ENCODE results near the gene PACRG. TPM values are rescaled to one million over a fixed set of nuclear protein-coding genes. Genes with fewer than 3 reads are reported as not detected.

PACRG gene
- polyA plus RNA-seq, 1 donor (not counting 4 experiments of a cell fraction or from before 2014, with no cell fraction given), result 0.31 TPM

DNA sequence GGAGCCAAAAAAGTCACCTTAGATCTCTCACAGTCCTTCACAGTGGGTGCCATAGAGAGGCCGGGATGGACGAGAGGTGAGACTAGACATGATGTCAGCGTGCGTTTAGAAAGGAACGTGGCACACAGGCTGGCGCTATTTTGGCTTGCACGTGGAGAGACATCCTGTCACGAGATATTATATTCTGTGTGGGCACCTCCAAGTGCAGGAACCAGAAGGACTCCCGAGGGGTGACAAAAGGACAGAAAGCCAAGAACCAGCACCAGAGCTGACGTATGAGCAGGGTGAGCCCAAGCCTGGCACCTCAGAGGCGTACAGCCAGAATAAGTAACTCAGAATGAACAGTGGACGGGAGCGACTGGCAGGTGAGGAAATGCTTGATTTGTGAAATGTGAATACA is 636.9 kb downstream of the PACRG start:
- no peak overlapping the region for H2AFZ ChIP-seq (ENCODE audit: control insufficient read depth, low read length)
- H3K36me3 ChIP-seq (ENCODE audit: control insufficient read depth in 2 of 2, extremely low read depth in 1 of 2, insufficient read depth in 2 of 2, low read length in 2 of 2), result no peaks in the 10 kb centered on the region
- dilution Hi-C loops (cut with MboI; ENCODE audit: extremely low pct_ligation_motif_present, low sequenced_read_pairs), result no loop called here
- H3K4me1 ChIP-seq (ENCODE audit: control insufficient read depth, extremely low read depth, insufficient read depth, low read length), result no peaks in the 10 kb centered on the region
- no peak overlapping the region for H3K9ac ChIP-seq (ENCODE audit: control insufficient read depth, extremely low read depth, insufficient read depth, low read length)
- TF ChIP-seq, protein P1, sequence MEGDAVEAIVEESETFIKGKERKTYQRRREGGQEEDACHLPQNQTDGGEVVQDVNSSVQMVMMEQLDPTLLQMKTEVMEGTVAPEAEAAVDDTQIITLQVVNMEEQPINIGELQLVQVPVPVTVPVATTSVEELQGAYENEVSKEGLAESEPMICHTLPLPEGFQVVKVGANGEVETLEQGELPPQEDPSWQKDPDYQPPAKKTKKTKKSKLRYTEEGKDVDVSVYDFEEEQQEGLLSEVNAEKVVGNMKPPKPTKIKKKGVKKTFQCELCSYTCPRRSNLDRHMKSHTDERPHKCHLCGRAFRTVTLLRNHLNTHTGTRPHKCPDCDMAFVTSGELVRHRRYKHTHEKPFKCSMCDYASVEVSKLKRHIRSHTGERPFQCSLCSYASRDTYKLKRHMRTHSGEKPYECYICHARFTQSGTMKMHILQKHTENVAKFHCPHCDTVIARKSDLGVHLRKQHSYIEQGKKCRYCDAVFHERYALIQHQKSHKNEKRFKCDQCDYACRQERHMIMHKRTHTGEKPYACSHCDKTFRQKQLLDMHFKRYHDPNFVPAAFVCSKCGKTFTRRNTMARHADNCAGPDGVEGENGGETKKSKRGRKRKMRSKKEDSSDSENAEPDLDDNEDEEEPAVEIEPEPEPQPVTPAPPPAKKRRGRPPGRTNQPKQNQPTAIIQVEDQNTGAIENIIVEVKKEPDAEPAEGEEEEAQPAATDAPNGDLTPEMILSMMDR (optimal IDR thresholded peaks at IDR 0.05 in 1 of 3, IDR thresholded peaks at IDR 0.05 in 1 of 3, conservative IDR thresholded peaks at IDR 0.05 in 1 of 3; ENCODE audit: extremely low read depth in 1 of 3, insufficient read depth in 2 of 3, low read length in 3 of 3), result no peak
- no peak for TF ChIP-seq EZH2 (IDR thresholded peaks at IDR 0.05; ENCODE audit: low read length)
- H3K4me3 ChIP-seq (ENCODE audit: control insufficient read depth in 2 of 3, extremely low read depth in 1 of 3, insufficient read depth in 2 of 3, low read depth in 1 of 3, low read length in 3 of 3), result no peak overlapping the region
- no peaks in the 10 kb centered on the region for H4K20me1 ChIP-seq (ENCODE audit: control insufficient read depth, extremely low read depth, insufficient read depth, low read length)
- no peaks in the 10 kb centered on the region for H3K79me2 ChIP-seq (ENCODE audit: control insufficient read depth, insufficient read depth, low read length)
- H3K4me2 ChIP-seq (ENCODE audit: control insufficient read depth, extremely low read depth, insufficient read depth, low read depth, low read length), result no peak overlapping the region
- DNase-seq (ENCODE audit: low read depth, low spot score), result no peak
- no peak for FAIRE-seq
- H3K9me3 ChIP-seq (ENCODE audit: control insufficient read depth, low read depth, low read length), result no peaks in the 10 kb centered on the region
- no peak overlapping the region for H3K27ac ChIP-seq (ENCODE audit: control insufficient read depth, insufficient read depth, low read length)
- no peaks in the 10 kb centered on the region for H3K27me3 ChIP-seq (ENCODE audit: control insufficient read depth, extremely low read depth, insufficient read depth, low read length)
- no peaks in the 10 kb centered on the region for H3K9me1 ChIP-seq (ENCODE audit: control insufficient read depth, extremely low read depth, insufficient read depth, low read length)

Small RNA genes within 50 kb of the gene (small RNA-seq; reads per million reads assigned to genes)
- gene AL031121.1 (ENCODE audit: insufficient read length in 3 of 3, low read depth in 3 of 3, low replicate concordance in 1 of 3), result 0 reads per million in 3 experiments
- 0 reads per million in 3 experiments for gene AL590286.1 (ENCODE audit: insufficient read length in 3 of 3, low read depth in 3 of 3, low replicate concordance in 1 of 3)

Other genes with a start within 250 kb of the PACRG start
- gene PRKN, start 208 bp upstream of the PACRG start, polyA plus RNA-seq, result 0.19 to 0.67 TPM (median 0.55 TPM) in 3 replicates